ENCODE results near the gene SPTSSA.
"Not testable (repeated sequence)": the region's sequence is repeated elsewhere in the genome, so short reads cannot be mapped to it uniquely, and the experiment has no call there.

- not testable (repeated sequence) for TF ChIP-seq POLR2AphosphoS5 (IDR thresholded peaks at IDR 0.05; ENCODE audit: low read depth); EZH2phosphoT487 (IDR thresholded peaks at IDR 0.05; ENCODE audit: unreplicated experiment)
- TF ChIP-seq, protein P1, sequence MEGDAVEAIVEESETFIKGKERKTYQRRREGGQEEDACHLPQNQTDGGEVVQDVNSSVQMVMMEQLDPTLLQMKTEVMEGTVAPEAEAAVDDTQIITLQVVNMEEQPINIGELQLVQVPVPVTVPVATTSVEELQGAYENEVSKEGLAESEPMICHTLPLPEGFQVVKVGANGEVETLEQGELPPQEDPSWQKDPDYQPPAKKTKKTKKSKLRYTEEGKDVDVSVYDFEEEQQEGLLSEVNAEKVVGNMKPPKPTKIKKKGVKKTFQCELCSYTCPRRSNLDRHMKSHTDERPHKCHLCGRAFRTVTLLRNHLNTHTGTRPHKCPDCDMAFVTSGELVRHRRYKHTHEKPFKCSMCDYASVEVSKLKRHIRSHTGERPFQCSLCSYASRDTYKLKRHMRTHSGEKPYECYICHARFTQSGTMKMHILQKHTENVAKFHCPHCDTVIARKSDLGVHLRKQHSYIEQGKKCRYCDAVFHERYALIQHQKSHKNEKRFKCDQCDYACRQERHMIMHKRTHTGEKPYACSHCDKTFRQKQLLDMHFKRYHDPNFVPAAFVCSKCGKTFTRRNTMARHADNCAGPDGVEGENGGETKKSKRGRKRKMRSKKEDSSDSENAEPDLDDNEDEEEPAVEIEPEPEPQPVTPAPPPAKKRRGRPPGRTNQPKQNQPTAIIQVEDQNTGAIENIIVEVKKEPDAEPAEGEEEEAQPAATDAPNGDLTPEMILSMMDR (conservative IDR thresholded peaks at IDR 0.05; ENCODE audit: low read depth in 2 of 2) = not testable (repeated sequence)
Observed at GRCh38 chr14:34505124-34505491, 43.1 kb upstream of the SPTSSA start.

Measured in GM23338 (cell line).